Globus pallidus (tissue), 1 donor: ENCODE data around the gene PDLIM1.

Source experiments
- DNase-seq: peaks from one replicate; pipeline ENCODE4 v3.0.0-alpha.2; 2015; ENCODE audit warnings: low spot score

The PDLIM1 gene, protein sequence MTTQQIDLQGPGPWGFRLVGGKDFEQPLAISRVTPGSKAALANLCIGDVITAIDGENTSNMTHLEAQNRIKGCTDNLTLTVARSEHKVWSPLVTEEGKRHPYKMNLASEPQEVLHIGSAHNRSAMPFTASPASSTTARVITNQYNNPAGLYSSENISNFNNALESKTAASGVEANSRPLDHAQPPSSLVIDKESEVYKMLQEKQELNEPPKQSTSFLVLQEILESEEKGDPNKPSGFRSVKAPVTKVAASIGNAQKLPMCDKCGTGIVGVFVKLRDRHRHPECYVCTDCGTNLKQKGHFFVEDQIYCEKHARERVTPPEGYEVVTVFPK

DNA sequence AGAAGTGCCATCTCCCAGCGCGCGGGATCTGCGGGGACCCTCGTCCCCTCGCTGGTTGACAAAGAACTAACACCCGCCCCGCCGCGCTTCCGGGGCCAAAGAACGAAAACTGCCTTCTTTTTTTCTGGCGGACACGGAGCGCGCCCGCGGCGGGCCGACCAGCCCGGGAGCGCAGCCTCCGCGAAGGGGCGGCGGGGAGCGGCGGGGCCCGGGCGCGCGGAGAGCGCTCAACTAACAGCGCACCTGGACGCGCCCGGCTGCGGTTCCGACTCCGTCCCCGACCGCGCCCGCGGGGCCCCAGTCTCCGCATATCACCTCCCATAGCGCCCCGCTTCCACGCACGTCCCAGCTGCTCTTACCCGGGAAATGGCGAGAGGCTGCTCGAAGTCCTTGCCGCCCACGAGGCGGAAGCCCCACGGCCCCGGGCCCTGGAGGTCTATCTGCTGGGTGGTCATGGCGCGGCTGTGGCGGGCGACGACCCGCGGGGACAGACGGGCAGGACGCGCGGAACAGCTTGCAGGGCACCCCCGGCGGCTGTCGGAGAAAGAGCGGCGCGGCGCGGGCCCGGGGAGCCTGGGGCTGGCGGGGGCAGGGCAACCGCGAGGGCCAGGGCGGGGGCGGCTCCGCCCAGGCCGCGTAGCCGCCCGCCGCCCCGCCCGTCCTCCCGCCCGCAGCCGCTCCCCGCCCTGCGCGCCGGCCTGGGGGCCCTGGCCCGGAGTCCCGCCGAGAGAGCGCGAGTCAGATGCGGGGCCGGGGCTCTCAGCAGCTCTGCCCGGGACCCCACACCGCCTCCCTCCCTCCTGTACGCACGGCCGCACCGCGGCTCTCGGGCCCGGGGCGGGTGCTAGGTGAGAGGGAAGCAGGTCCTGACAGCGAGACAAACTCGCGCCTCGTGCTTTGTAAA, at the start of gene PDLIM1:
Gene PDLIM1 (minus strand): TSS at position 543 of the 904 bp plus-strand sequence. CDS start 88 bp downstream, at position 455.
- no peak for DNase-seq

DNA sequence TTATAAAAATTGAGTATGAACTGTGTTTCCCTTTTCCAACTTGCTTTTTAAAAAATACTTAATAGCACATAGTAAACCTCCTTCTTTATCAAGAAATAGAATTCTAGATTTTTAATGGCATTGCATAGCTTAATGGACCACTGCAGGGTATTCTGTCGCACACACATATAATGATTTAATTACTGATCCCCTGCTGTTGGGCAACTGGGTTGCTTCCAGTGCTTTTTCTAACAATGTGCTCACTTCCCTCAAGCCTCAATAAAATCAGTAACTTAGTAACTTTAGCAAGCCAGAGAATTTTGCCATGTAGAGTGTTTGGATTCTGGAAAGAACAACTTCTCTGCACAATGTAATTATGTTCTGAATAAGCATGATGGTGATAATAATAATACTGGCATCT, 49.1 kb upstream of the PDLIM1 start:
- DNase-seq = no peak

DNA sequence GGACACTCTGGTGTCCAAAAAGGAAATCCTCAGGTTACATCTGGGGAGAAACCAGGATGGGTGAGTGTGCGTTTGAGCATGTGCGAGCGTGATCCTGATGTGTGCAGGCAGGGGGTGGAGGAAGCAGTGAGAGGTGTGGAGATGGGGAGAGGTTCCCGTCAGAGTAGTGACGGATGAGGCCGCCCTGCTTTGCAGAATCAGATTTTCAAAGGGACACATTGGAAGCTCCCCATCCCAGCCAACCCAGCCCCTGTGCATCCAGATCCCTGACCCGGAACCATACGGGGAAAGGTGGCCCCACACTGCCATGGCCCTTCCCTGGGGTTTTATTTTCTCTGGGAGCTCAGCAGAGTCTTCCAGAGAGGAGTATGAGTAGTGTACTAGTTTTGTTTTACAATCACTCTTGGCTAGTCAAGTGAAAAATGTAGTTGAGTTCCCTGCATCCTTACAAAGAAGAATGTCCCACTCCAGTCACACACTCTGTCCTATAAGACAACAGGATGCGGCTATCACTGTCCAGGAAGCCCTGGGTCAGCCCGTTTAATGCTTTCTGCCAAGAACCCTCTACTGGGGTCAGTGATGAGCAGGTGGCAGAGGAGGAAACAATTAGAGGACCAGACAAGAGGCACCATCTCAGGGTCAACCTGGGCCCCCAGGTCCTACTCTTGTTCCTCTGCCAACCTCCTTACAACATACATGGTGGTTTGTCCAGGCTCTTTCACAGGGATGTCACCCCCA, 46.8 kb upstream of the PDLIM1 start:
- DNase-seq = no peak

DNA sequence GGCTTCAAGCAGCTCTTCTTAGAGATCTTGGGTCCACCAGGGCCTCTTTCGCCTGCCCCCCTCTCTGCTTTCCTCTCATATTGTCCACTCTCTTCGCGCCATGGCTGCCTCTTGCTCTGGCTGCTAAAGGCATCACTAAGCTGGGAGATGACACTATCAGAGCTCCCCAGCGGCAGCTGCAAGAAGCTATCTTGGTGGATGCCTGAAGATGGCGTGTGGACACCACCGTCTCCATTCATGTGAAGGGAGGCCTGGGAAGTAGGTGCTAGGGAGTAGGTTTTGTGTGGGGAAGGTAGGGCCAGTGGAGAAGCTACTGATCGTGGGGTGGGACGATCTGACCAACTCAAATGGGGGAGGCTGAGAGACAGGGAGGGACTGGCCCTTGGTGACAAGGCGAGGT, 45.9 kb upstream of the PDLIM1 start:
- no peak for DNase-seq

DNA sequence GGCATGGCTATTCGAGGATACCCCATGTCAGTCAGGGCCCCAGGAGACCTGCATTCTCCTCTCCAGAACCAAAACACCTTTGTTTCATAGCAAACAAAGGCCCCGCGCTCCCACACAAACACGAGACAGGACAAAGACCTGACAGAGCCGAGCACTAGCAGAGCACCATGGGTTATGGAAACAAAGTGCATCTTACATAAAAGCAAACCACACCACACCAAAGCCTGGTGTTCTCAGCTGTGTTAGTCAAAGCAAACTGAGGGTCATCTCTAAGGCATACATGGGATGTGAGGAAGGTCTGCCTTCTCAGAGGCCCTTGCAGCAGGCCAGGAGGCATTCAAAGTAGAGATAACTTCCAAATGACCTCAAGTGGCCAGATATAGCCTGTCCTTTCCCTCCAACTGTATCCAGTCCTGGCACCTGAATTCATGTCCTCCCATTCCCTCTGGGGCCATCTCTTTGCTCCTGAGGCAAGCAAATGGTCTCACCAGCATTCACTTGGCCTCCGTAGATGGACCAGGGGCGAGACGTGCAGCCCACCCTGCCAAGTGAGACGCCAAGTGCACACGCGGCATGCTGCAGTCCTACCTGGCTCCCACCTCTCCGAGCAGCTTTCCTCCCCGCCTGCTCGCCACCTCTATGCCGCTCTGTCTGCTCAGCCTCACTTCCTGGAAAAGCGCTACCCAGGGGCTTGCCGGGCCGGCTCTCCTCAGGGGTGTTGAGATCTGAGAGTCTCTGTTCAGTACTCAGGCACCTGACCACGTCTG, 45.3 kb upstream of the PDLIM1 start:
- DNase-seq = no peak

DNA sequence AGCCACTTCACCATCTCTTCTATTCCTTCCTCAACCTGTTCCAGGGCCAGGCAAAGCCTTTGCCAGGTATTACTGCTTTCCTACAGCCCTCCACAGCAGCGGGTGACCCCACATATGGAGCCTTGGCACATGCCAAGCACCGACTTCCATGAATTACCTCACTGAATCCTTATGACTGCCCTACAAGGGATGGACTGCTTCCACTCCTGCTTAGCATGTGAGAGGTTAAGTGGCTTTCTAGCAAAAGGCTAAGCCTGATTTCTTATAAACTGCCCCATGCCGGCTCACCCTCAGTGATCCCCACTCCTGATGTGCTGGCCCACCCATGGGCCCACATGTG, 44.0 kb upstream of the PDLIM1 start:
- DNase-seq = no peak

DNA sequence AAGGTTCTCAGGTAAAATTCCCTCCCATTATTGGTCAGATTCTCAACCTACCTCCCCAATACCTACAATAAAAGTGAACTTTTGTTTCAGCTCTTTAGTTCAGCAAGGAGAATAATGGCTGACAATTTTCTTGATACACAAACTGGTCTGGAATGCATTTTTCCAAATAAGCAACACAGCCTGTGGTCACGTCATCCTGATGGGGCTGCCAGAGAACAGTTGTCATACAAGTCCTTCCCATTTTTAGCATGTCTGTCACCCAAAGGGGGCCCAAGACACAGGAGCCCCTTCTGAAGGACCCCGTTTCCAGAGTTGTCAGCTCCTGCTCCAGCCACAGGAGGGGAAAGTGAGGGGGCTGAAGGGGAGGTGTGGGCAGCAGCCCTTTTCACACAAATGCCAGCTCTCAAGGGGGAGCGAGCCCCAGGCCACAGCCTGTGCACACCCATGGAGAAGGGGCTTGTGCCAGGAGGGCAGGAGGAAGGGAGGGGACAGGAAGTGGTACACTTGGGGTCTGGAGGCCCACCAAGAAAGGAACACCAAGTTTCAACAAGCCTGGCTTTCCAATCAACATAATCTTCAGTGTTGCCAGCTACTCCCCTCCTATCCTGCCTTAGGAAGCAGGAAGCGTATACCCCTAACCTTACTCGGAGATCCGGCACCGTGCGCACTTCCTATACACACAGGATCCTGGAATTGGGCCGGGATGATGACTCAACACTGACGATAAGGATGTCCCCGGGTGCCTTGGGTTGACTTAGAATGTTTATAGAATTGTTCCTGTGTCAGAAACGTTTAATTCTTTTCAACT, 43.4 kb upstream of the PDLIM1 start:
- no peak for DNase-seq

DNA sequence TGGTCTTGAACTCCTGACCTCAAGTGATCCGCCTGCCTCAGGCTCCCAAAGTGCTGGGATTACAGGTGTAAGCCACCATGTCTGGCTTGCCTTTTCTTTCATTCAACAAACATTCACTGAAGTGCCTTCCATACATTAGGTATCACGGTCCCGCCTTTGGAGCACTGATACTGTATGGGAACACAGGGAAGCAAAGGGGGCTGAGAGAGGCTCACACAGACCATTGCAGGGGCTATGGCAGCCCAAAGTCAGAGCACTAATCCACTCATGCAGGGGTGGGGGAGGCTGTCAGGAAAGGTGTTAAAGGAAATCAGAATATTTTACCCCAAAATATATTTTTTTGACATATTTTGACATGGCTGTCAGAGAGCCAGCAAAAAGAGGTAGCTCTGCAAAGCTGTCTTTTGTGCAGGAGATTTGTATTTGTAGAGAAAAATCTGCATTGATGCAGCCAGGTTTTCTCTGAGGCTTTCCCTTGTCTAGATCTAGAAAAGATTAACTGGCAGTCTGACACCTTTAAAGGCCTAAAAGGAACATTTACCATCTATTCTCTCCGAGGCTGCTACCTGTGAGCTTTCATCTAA, 42.0 kb upstream of the PDLIM1 start:
- DNase-seq = no peak

DNA sequence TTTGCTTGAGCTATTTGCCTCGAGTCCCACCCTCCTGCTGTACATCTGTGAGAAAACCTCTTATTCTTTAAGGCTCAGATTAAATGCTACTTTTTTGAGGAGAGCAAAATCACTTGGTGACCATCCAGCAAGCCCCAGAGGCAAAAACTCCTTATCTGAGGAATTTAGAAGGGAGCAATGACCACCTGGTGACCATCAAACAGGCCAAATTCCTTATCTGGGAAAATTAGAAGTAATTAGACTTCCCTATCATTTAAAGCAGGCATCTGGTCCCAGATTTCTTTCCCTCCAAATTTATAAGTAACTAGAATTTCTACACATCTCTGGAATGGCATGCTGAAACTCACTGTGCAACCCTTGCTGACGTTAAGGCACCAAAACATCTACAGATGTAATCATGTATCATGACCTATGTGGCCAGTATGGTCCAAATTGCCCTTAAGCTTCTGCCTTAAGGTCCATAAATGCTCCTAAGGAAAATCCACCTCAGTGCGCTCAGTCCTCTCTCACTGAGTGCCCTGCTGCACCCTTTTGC, 40.9 kb upstream of the PDLIM1 start:
- no peak for DNase-seq

DNA sequence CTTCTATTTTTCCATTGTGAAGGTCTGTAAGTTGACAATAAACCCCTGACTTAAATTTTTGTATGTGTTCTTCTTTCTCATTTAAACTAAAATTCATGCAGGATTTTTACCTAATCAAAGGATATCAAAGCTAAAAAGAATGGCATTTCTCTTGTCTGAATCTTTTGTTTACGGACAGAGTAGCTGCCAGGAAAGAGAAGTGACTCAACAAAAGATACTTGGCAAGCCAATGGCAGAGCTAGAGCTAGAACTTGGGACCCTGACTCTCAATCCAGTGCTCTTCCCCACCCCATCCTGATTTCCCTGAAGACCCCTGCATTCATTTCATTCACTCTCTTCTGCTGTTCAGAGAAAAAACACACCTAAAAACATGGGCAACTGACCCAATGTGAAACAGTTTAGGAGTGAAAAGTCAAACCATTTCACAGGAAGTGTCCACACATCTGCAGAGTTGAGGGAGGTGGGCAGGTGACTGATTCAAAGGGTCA, 40.2 kb upstream of the PDLIM1 start:
- no peak for DNase-seq

DNA sequence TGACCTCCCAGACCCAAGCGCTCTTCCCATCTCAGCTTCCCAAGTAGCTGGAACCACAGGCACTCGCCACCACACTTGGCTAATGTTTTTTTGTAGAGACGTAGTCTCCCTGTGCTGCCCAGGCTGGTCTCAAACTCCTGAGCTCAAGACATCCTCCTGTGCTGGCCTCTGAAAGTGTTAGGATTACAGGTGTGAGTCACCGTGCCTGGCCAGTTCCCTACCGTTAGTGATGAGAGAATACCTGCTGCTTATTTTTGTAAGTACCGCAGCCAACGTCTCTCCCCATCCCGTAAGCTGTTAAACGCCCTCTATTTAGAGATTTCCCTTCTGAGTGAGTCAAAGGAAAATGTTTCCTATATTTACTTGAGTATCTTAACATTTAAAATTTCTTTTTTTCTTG, 38.5 kb upstream of the PDLIM1 start:
- DNase-seq = no peak

DNA sequence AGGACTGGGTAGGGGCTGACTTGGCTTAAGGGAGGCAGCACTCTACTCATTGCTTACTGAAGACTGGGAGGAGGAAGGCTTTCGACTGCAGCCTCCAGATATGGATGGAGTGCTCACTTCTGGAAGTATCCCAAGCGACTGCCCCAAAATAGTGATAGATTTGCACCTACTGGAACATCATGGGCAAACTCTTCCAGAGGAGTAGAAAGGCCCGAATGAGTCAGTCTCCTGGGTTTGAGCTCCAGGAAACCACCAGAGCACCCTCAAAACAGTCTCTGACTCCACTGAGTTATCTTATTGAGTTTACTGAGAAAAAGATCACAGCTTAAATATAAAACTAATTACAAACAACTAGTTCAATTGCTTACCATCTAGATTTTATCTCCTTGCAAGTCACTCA, 37.2 kb upstream of the PDLIM1 start:
- DNase-seq = no peak

DNA sequence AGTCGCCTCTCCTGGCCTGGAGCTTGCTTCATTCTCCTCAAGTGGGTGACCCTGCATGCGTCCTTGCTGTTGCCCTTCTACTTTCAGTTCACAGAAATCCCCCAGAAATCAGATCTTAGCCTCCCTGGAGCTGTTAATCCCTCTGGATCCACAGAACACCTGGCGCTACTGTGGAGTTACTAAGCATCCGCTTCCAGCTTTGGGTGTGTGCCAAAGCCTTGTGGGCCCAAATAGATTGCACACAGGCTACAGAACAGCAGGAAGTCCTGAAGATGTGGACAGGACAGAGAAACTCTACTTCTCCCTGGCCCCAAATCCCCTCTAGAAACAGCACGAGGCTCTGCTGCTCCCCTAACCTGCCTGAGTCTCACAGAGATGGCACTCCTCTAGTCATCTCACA, 36.6 kb upstream of the PDLIM1 start:
- DNase-seq = no peak

DNA sequence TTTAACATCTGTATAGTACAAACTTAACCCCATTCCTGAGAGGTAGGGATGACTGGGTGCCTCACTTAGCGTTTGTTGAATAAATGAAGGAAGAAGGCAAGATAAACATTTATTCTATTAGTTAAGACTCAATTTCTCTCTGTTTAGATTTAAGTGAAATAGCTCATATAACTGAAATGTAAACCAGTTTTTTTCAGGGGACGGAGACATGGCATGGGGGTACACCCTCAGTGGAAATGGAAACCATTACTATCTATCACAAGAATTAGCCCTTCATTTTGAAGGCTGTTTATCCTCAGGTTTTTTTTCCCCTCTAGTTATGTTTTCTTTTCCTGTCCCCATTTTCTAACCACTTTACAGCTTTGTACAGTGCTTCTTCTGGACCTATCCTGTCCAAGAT, 35.6 kb upstream of the PDLIM1 start:
- DNase-seq = no peak

DNA sequence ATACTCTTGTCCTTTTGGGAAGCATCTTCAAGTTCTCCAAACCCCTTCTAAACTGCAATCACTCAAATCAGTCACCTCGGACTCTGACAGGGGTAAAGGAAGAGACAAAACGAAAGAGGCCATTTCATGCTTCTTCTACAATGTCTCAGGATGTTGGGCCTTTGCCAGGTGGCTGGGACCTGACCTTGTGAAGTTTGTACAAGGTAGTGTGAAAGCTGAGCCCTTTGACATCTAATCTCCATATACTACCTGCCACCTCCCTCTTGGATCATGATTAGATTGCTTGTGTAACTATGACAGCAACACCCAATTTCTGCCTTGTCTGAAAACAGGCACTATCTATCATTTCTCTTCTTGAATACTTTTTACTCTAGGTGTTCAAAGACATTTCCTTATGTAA, 35.1 kb upstream of the PDLIM1 start:
- no peak for DNase-seq

DNA sequence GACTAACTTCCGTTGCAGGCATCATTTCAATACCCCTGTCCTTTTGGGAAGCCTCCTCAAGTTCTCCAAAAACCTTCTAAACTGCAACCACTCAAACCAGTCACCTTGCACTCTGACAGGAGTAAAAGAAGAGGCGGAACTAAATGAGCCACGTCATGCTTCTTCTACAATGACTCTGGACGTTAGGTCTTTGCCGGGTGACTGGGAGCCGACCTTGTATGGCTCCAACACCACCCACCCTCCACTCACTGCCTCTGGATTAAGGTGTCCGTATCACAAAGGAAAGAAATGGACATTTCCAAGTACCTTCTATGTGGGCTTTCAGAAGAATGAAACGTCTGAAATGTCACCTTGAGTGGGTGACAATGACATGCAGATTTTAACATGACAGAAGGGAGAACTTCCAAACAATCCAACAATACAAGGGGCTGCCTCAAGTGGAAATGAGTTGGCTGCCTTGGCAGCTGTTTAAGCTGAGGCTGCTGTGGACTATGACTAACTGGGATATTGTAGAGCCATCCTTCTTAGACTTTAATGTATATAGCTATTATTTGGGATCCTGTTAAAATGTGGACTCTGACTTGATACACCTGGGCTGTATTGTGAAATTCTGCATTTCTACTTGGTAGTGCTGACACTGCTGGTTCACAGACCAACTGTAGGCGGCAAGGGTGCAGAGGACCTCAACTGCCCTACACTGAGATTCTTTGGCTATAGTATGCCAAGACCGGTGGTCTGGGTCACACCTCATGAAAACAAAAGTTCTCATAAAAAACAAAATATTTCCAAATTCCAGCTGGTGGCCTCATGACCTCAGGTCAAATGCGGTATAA, 33.8 kb upstream of the PDLIM1 start:
- no peak for DNase-seq

DNA sequence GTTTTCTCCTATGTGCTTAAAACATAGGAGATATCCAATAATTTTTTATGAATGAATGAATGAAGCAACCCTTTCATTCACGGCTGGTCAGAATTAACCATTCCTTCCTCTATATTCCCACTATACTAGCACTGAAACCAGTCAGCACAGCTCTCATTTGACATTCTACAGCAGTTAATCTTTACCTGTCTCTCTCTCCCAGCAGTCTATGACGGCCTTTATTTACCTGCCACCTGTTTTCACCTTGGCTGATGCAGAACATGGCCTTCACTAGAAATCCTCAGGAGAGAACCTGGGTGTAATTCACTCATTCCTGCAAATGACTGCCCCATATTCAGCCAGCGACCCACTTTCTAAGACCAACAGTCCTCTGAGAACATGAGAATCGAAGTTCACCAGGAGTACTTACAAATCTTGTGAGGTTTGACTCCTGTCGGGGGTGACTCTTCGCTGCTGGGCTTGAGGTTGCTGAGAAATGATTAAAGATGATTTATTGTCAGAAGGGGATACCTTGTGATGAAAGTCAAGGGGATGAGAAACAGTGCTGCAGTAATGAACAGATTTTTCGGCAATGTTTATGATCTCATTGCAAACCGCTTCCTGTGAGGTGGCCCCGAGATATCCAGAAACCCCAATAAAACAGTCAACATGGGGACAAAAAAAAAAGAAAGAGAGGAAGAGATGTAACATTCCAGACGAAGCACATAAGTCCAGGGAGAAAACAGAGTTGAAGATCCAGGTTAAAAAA, 30.9 kb upstream of the PDLIM1 start:
- DNase-seq = no peak

DNA sequence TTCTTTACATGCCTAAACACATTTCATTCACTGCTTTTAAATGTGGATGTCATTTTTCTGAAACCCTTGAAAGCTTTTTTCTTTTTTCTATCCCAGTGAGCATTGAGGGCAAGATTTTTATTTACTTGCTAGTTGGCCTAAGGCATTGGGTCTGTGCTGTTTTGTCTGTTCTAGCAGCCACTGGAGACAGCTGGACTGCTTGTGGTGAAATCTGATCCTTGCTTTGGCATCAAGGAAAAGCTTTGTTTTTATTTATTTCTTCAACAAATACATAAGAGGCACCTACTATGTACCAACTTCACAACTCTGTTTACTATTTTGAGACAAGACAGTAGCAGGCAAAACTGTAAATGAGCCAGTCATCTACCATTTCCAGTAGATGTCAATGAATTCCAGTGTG, 28.4 kb upstream of the PDLIM1 start:
- DNase-seq = no peak

DNA sequence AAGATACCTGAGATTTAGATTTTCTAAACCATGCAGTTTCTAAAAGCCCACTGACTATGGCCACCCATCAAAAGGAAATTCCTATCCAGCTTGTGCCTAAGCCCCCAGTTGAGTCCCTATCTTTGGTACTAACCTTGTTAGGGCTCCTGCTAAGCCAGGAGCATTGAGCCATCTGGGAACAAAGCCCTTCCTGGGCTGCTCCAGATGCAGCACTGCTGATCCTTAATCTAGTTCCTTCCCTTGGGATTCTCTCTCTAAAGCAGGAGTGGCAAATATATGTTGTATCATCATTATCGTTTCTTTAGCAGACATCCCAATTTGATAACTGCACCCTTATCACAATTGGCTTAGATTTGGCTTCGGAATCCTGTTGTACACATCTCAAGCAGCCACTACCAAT, 24.7 kb upstream of the PDLIM1 start:
- DNase-seq = no peak
